ENCODE data around the gene SMIM17.

The SMIM17 gene

GRCh38 chr19:56699552-56699951 is 56.6 kb downstream of the SMIM17 start:
- no peak overlapping the region for H3K27ac ChIP-seq (ENCODE audit: low read depth in 2 of 2, low read length in 2 of 2)

DNA sequence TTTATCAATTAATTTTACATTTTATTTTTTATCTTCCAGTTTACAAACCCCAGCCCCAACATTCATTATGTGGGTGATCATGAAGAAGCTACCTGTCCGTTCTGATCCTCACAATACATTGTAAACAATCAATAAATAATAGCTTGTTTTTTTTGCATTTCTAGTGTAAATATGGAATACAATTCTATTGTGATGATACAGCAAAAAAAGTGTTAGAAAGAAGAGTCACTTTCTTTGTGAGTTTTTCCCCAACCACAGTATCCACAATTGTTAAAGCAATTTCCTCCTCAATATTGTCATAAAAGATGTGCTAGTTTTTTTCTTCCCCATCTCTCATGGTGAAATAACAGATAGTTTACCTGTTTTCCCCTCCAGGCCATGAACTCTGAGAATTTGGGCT is 58.9 kb downstream of the SMIM17 start:
- H3K27me3 ChIP-seq (ENCODE audit: control insufficient read depth in 2 of 2, insufficient read depth in 2 of 2, low read length in 2 of 2): no peaks in the 10 kb centered on the region
- H3K27ac ChIP-seq (ENCODE audit: low read depth in 2 of 2, low read length in 2 of 2): no peak overlapping the region
- H3K4me1 ChIP-seq (ENCODE audit: control insufficient read depth in 2 of 2, insufficient read depth in 2 of 2, low read length in 2 of 2): no peaks in the 10 kb centered on the region
- H3K36me3 ChIP-seq (ENCODE audit: control insufficient read depth in 2 of 2, insufficient read depth in 2 of 2, low read length in 2 of 2): no peaks in the 10 kb centered on the region
- H3K4me3 ChIP-seq (ENCODE audit: low read length in 2 of 2): no peak overlapping the region
- no peaks in the 10 kb centered on the region for H3K9me3 ChIP-seq (ENCODE audit: control insufficient read depth in 2 of 2, low read length in 2 of 2)
- no peak overlapping the region for H3K9ac ChIP-seq (ENCODE audit: low read depth in 1 of 2, low read length in 2 of 2)

More at GRCh38 chr19:56699552-56699951, 56.6 kb downstream of the SMIM17 start:
- Histone ChIP-seq H3K4me3 (ENCODE audit: low read length in 2 of 2) (no peak overlapping the region), H3K9me3 (ENCODE audit: control insufficient read depth in 2 of 2, low read length in 2 of 2) (no peaks in the 10 kb centered on the region), H3K4me1 (ENCODE audit: control insufficient read depth in 2 of 2, insufficient read depth in 2 of 2, low read length in 2 of 2) (no peaks in the 10 kb centered on the region), H3K9ac (ENCODE audit: low read depth in 1 of 2, low read length in 2 of 2) (no peak overlapping the region), H3K27me3 (ENCODE audit: control insufficient read depth in 2 of 2, insufficient read depth in 2 of 2, low read length in 2 of 2) (no peaks in the 10 kb centered on the region), H3K36me3 (ENCODE audit: control insufficient read depth in 2 of 2, insufficient read depth in 2 of 2, low read length in 2 of 2) (no peaks in the 10 kb centered on the region)

DNA sequence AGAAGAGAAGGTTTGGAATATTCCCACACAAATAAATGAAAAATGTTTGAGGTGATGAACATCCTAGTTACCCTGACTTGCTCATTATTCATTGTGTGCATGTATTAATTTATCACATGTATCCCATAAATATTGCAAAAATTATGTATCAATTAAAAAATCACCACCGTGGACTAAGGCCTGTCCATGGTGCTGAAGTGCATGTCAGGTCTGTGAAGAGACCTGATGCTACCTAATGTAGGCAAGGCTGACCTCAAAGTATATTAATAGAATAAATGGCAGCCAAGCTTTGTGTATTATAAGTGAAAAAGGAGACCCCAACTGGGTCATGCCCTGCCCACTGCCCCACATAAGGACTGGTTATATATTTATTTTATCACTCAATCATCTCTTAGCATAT is 63.0 kb downstream of the SMIM17 start:
- Histone ChIP-seq H3K9me3 (ENCODE audit: control insufficient read depth in 2 of 2, low read length in 2 of 2) (peaks cover 0 to 3% of the 10 kb centered on the region in 2 donors), H3K27ac (ENCODE audit: low read depth in 2 of 2, low read length in 2 of 2) (no peak overlapping the region)

More for the DNA sequence above, 63.0 kb downstream of the SMIM17 start:
- no peaks in the 10 kb centered on the region for H3K4me1 ChIP-seq (ENCODE audit: control insufficient read depth in 2 of 2, insufficient read depth in 2 of 2, low read length in 2 of 2)
- no peaks in the 10 kb centered on the region for H3K27me3 ChIP-seq (ENCODE audit: control insufficient read depth in 2 of 2, insufficient read depth in 2 of 2, low read length in 2 of 2)
- no peaks in the 10 kb centered on the region for H3K36me3 ChIP-seq (ENCODE audit: control insufficient read depth in 2 of 2, insufficient read depth in 2 of 2, low read length in 2 of 2)
- no peak overlapping the region for H3K9ac ChIP-seq (ENCODE audit: low read depth in 1 of 2, low read length in 2 of 2)
- H3K4me3 ChIP-seq (ENCODE audit: low read length in 2 of 2): no peak overlapping the region
